Spleen (tissue), 7 donors: Measurements from ENCODE around the gene SMCR8.

Source experiments
- POLR2AphosphoS5 ChIP-seq, 3 donors: sonication (generic); formaldehyde crosslinking; IDR thresholded peaks; one replicate each; pipeline ENCODE4 v1.5.1; 2017; ENCODE audit warnings: antibody characterized with exemption in 3 of 3
- TF ChIP-seq, protein P1 (sequence below), 11 experiments: fragments of 200-600 bp in 7 of 11; fragments of 450-650 bp in 4 of 11; sonication (generic) in 4 of 11; IDR thresholded peaks in 8 of 11; conservative IDR thresholded peaks in 3 of 11; 1 replicate in 7 of 11; 2 replicates in 4 of 11; pipeline versions ENCODE4 v1.4.0 to v1.8.0; 2016 to 2021; ENCODE audit warnings: antibody characterized with exemption in 11 of 11, inconsistent platforms in 4 of 11, mild to moderate bottlenecking in 1 of 11
- donor health status: DM: no; HTN: no; CAD: no; lungs with moderate emphysema.
- donor health status: DM: no; HTN: no; CAD: no.
- donor health status: DM: no; HTN: no; CAD: no.

DNA sequence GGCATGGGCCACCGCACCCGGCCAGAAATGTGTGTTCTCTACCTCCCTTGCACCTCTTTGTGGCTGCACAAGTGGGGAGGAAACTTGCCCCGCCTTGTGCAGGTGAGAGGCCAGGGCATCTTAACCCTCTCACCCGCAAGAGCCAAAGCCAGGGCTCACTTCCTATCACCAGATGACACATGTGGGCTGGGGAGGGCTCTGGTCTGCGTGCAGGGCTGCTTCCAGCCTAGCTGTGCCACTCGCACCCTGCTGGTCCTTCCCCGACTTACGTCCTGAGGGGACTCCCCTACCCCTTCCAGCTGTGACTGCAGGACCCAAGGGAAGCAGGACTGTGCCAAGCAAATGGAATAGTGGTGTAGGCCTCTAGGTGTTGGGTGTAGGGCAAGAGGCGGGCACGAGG lies 47.7 kb upstream of the SMCR8 start:
- TF ChIP-seq, protein P1, sequence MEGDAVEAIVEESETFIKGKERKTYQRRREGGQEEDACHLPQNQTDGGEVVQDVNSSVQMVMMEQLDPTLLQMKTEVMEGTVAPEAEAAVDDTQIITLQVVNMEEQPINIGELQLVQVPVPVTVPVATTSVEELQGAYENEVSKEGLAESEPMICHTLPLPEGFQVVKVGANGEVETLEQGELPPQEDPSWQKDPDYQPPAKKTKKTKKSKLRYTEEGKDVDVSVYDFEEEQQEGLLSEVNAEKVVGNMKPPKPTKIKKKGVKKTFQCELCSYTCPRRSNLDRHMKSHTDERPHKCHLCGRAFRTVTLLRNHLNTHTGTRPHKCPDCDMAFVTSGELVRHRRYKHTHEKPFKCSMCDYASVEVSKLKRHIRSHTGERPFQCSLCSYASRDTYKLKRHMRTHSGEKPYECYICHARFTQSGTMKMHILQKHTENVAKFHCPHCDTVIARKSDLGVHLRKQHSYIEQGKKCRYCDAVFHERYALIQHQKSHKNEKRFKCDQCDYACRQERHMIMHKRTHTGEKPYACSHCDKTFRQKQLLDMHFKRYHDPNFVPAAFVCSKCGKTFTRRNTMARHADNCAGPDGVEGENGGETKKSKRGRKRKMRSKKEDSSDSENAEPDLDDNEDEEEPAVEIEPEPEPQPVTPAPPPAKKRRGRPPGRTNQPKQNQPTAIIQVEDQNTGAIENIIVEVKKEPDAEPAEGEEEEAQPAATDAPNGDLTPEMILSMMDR (IDR thresholded peaks at IDR 0.05 in 8 of 11, conservative IDR thresholded peaks at IDR 0.05 in 3 of 11): no peak
- TF ChIP-seq POLR2AphosphoS5 (IDR thresholded peaks at IDR 0.05): peak in 1 of 3 donors; percentile 36
